Gastroesophageal sphincter (tissue), 3 donors: Measurements from ENCODE around the gene FRAT2.

Source experiments
- POLR2A ChIP-seq, 2 donors: fragments of 450-650 bp; IDR thresholded peaks; one replicate each; pipeline ENCODE4 v1.6.1; 2017; ENCODE audit warnings: antibody characterized with exemption in 2 of 2, mild to moderate bottlenecking in 2 of 2, moderate library complexity in 1 of 2
- POLR2AphosphoS5 ChIP-seq: sonication (generic); formaldehyde crosslinking; IDR thresholded peaks from one replicate; pipeline ENCODE4 v1.6.1; 2017; ENCODE audit warnings: antibody characterized with exemption
- TF ChIP-seq, protein P1 (sequence below), 4 experiments: fragments of 200-600 bp in 2 of 4; fragments of 450-650 bp in 2 of 4; sonication (generic) in 1 of 4; IDR thresholded peaks; one replicate each; pipeline ENCODE4 v1.5.1; 2017 to 2019; ENCODE audit warnings: antibody characterized with exemption in 4 of 4, mild to moderate bottlenecking in 2 of 4, moderate library complexity in 2 of 4

DNA sequence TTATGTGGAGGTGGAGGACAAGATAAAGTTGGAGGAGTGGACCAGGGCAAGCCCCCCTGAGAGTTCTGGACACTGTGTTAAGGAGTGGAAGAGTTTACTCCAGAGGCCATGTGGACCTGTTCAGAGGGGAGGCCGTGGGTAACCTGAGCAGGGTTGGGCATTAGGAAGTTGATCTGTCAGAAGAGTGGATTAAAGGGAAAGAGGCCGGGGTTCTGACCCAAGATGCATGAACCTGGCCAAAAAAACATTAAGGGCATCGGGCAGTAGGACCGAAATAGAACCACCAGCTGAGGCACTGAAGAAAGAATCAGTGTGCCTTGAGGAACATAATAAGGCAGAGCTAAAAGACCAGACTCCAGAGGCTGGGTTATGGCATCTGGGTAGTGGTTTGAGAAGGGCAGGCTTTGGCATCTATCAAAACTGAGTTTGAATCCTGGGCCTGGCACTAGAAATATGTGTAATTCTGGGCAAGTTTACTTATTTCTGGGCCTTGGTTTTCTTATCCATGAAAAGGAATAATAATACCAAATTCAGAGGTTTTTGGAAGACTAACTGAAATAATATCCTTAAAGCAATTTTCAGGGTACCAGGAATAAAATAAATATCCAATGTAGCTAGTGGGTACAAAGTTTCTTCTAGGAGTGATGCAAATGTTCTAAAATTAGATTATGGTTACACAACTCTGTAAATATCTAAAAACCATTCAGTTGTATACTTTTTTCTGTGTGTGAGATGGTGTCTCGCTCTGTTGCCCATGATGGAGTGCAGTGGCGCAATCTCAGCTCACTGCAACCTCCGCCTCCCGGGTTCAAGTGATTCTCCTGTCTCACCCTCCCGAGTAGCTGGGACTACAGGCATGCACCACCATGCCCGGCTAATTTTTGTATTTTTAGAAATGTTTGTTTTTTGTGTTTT, 26.4 kb downstream of the FRAT2 start:
- TF ChIP-seq, protein P1, sequence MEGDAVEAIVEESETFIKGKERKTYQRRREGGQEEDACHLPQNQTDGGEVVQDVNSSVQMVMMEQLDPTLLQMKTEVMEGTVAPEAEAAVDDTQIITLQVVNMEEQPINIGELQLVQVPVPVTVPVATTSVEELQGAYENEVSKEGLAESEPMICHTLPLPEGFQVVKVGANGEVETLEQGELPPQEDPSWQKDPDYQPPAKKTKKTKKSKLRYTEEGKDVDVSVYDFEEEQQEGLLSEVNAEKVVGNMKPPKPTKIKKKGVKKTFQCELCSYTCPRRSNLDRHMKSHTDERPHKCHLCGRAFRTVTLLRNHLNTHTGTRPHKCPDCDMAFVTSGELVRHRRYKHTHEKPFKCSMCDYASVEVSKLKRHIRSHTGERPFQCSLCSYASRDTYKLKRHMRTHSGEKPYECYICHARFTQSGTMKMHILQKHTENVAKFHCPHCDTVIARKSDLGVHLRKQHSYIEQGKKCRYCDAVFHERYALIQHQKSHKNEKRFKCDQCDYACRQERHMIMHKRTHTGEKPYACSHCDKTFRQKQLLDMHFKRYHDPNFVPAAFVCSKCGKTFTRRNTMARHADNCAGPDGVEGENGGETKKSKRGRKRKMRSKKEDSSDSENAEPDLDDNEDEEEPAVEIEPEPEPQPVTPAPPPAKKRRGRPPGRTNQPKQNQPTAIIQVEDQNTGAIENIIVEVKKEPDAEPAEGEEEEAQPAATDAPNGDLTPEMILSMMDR (IDR thresholded peaks at IDR 0.05), result no peak
- TF ChIP-seq POLR2AphosphoS5, result no peak
- TF ChIP-seq POLR2A (IDR thresholded peaks at IDR 0.05), result no peak
